Esophagus squamous epithelium (tissue), 4 donors: Measurements from ENCODE around the gene KCNA5.

Source experiments
- POLR2A ChIP-seq, 4 donors: fragments of 450-650 bp; IDR thresholded peaks; one replicate each; pipeline ENCODE4 v1.6.1; 2017; ENCODE audit warnings: antibody characterized with exemption in 4 of 4, mild to moderate bottlenecking in 4 of 4, moderate library complexity in 3 of 4
- TF ChIP-seq, protein P1 (sequence below), 6 experiments: fragments of 450-650 bp in 4 of 6; fragments of 200-600 bp in 2 of 6; sonication (generic) in 2 of 6; IDR thresholded peaks; one replicate each; pipeline ENCODE4 v1.5.1; 2016 to 2019; ENCODE audit warnings: antibody characterized with exemption in 6 of 6, mild to moderate bottlenecking in 4 of 6, moderate library complexity in 4 of 6

DNA sequence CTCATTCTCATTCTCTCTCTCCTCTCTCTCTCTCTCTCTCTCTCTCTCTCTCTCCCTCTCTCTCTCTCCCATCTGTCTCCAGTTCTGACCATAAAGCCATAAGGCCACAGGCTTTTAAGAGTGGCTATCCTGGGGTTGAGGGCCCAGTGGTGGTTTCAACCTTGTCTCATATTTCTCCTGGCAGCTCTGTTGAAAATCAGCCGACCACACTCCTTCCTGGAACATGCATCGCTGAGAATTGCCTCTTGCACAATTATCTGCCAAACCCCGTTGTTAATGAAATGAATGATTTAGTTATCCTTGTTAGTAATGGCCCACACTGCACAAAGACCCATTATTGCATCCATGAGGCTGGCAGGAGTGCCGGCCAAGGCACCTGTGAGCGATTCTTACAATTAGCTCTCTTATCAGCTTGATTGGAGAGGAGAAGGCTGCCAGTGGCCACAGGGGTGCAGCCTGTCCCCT lies 30.4 kb upstream of the KCNA5 start:
- TF ChIP-seq, protein P1, sequence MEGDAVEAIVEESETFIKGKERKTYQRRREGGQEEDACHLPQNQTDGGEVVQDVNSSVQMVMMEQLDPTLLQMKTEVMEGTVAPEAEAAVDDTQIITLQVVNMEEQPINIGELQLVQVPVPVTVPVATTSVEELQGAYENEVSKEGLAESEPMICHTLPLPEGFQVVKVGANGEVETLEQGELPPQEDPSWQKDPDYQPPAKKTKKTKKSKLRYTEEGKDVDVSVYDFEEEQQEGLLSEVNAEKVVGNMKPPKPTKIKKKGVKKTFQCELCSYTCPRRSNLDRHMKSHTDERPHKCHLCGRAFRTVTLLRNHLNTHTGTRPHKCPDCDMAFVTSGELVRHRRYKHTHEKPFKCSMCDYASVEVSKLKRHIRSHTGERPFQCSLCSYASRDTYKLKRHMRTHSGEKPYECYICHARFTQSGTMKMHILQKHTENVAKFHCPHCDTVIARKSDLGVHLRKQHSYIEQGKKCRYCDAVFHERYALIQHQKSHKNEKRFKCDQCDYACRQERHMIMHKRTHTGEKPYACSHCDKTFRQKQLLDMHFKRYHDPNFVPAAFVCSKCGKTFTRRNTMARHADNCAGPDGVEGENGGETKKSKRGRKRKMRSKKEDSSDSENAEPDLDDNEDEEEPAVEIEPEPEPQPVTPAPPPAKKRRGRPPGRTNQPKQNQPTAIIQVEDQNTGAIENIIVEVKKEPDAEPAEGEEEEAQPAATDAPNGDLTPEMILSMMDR (IDR thresholded peaks at IDR 0.05): no peak
- no peak for TF ChIP-seq POLR2A (IDR thresholded peaks at IDR 0.05)
